WTC11 (cell line): ENCODE measurements around the gene SAMD3.

Source experiments
- ATF2 ChIP-seq: sonication (generic); formaldehyde crosslinking; IDR thresholded peaks from 2 replicates; pipeline ENCODE4 v1.8.1; 2022; ENCODE audit warnings: low read depth, missing genetic modification reagents, borderline replicate concordance
- CBFB ChIP-seq: sonication (generic); formaldehyde crosslinking; IDR thresholded peaks from 2 replicates; pipeline ENCODE4 v1.8.1; 2022; ENCODE audit warnings: mild to moderate bottlenecking, low read depth, missing genetic modification reagents
- CTCF ChIP-seq: fragments of 200-600 bp; IDR thresholded peaks from 2 replicates; pipeline ENCODE4 v1.8.0; 2022; ENCODE audit warnings: antibody characterized with exemption
- ESRRA ChIP-seq: sonication (generic); formaldehyde crosslinking; IDR thresholded peaks from 2 replicates; pipeline ENCODE4 v1.8.1; 2022; ENCODE audit warnings: mild to moderate bottlenecking, missing genetic modification reagents, borderline replicate concordance
- MAX ChIP-seq: sonication (generic); formaldehyde crosslinking; IDR thresholded peaks from 2 replicates; pipeline ENCODE4 v1.8.0; 2022; ENCODE audit warnings: mild to moderate bottlenecking, missing genetic modification reagents
- NR2C2 ChIP-seq: sonication (generic); formaldehyde crosslinking; IDR thresholded peaks from 2 replicates; pipeline ENCODE4 v1.8.0; 2022; ENCODE audit warnings: mild to moderate bottlenecking, missing genetic modification reagents
- PREB ChIP-seq: sonication (generic); formaldehyde crosslinking; IDR thresholded peaks from 2 replicates; pipeline ENCODE4 v1.8.1; 2022; ENCODE audit warnings: mild to moderate bottlenecking, missing genetic modification reagents, moderate library complexity, borderline replicate concordance
- PRRX2 ChIP-seq: fragments of 250-450 bp; sonication (Bioruptor Pico); IDR thresholded peaks from 2 replicates; pipeline ENCODE4 v1.8.0; 2021; ENCODE audit warnings: mild to moderate bottlenecking
- ZNF121 ChIP-seq: sonication (generic); formaldehyde crosslinking; IDR thresholded peaks from 2 replicates; pipeline ENCODE4 v1.8.0; 2023; ENCODE audit warnings: missing genetic modification reagents
- ZNF138 ChIP-seq: sonication (generic); formaldehyde crosslinking; conservative IDR thresholded peaks from 2 replicates; pipeline ENCODE4 v1.8.1; 2022; ENCODE audit warnings: mild to moderate bottlenecking, moderate library complexity, missing genetic modification reagents
- ZNF232 ChIP-seq: sonication (generic); formaldehyde crosslinking; IDR thresholded peaks from 2 replicates; pipeline ENCODE4 v1.8.0; 2022; ENCODE audit warnings: mild to moderate bottlenecking, missing genetic modification reagents

GRCh38 chr6:130118236-130118635 is 104.5 kb downstream of the SAMD3 start:
- TF ChIP-seq CBFB (CRISPR knock-in tag) = no peak
- no peak for TF ChIP-seq ESRRA (CRISPR knock-in tag)
- TF ChIP-seq PRRX2 (CRISPR knock-in tag) = no peak
- no peak for TF ChIP-seq ZNF138 (CRISPR knock-in tag)
- no peak for TF ChIP-seq CTCF
- no peak for TF ChIP-seq ZNF232 (CRISPR knock-in tag)
- no peak for TF ChIP-seq ZNF121 (CRISPR knock-in tag)
- TF ChIP-seq PREB = no peak
- no peak for TF ChIP-seq NR2C2 (CRISPR knock-in tag)
- no peak for TF ChIP-seq ATF2 (CRISPR knock-in tag)
- no peak for TF ChIP-seq MAX (CRISPR knock-in tag)
